BE2C (cell line): Measurements from ENCODE around the gene HES3. TPM values are rescaled to one million over a fixed set of nuclear protein-coding genes. Genes with fewer than 3 reads are reported as not detected.

Experiments
- DNase-seq: peaks from one replicate; pipeline ENCODE4 v3.0.0-alpha.2; 2020
- H3K27me3 ChIP-seq: fragments of 250-450 bp; sonication (Bioruptor Pico); 2 replicates; pipeline ENCODE4 v1.5.1; 2020; ENCODE audit warnings: mild to moderate bottlenecking
- H3K36me3 ChIP-seq: fragments of 250-450 bp; sonication (Bioruptor Pico); 2 replicates; pipeline ENCODE4 v1.5.1; 2020; ENCODE audit warnings: mild to moderate bottlenecking
- H3K4me1 ChIP-seq: fragments of 250-450 bp; sonication (Bioruptor Pico); 2 replicates; pipeline ENCODE4 v1.5.1; 2020
- H3K4me3 ChIP-seq: 2 replicates; pipeline ENCODE4 v1.5.1; 2011; ENCODE audit warnings: low read depth, low read length
- H3K9me3 ChIP-seq: fragments of 250-450 bp; sonication (Bioruptor Pico); 2 replicates; pipeline ENCODE4 v1.5.1; 2020
- CTCF ChIP-seq: IDR thresholded peaks from 2 replicates; pipeline ENCODE4 v1.5.1; 2012; ENCODE audit warnings: mild to moderate bottlenecking, low read depth, low read length
- polyA plus RNA-seq: library from polyadenylated mRNA; unstranded; fragments of >200 nt; gene quantifications from one replicate; pipeline ENCODE4 v1.2.1, GENCODE V29; 2012; ENCODE audit warnings: low read depth, missing spikeins; ENCODE audit not compliant: insufficient read length, insufficient read depth

Gene HES3
- not detected for polyA plus RNA-seq

- Histone ChIP-seq H3K4me1 (no peaks in the 10 kb centered on the region), H3K27me3 (peaks cover 6% of the 10 kb centered on the region), H3K36me3 (no peaks in the 10 kb centered on the region), H3K4me3 (peak within 1 kb of the TSS; percentile 52; the same call in 1 of the 2 replicates), H3K9me3 (no peaks in the 10 kb centered on the region)
- TF ChIP-seq CTCF = no peak
- no peak for DNase-seq
Observed at GRCh38 chr1:6243993-6244392, at the start of gene HES3. Gene HES3 (plus strand): TSS chr1:6244179. CDS start chr1:6244366, 187 bp downstream.

- no peak for TF ChIP-seq CTCF
- no peaks in the 10 kb centered on the region for H3K4me1 ChIP-seq
- H3K36me3 ChIP-seq = peaks cover 49% of the 10 kb centered on the region
Observed at GRCh38 chr1:6197746-6198427, 46.1 kb upstream of the HES3 start.

GRCh38 chr1:6198646-6199297 lies 45.2 kb upstream of the HES3 start:
- TF ChIP-seq CTCF = no peak
- Histone ChIP-seq H3K4me1 (no peaks in the 10 kb centered on the region), H3K9me3 (no peaks in the 10 kb centered on the region), H3K27me3 (no peaks in the 10 kb centered on the region), H3K4me3 (peak overlapping the region; percentile 93), H3K36me3 (peaks cover 40% of the 10 kb centered on the region)
- no peak for DNase-seq

More at GRCh38 chr1:6197746-6198427, 46.1 kb upstream of the HES3 start:
- H3K9me3 ChIP-seq = no peaks in the 10 kb centered on the region
- no peak for DNase-seq
- H3K4me3 ChIP-seq = peak overlapping the region; percentile 93
- no peaks in the 10 kb centered on the region for H3K27me3 ChIP-seq

- no peaks in the 10 kb centered on the region for H3K4me1 ChIP-seq
- TF ChIP-seq CTCF = no peak
- peak; percentile 93 for DNase-seq
- H3K9me3 ChIP-seq = no peaks in the 10 kb centered on the region
- H3K4me3 ChIP-seq = peak within 1 kb of the TSS; percentile 93
- H3K27me3 ChIP-seq = no peaks in the 10 kb centered on the region
- peaks cover 34% of the 10 kb centered on the region for H3K36me3 ChIP-seq
Observed at GRCh38 chr1:6199298-6200187, 44.4 kb upstream of the HES3 start, which contains the start of gene RPL22. Gene RPL22 (minus strand): TSS chr1:6199595. CDS start chr1:6199573, 22 bp downstream.

GRCh38 chr1:6200188-6200809 lies 43.7 kb upstream of the HES3 start:
- DNase-seq = no peak
- no peak for TF ChIP-seq CTCF
- peak overlapping the region; percentile 93 for H3K4me3 ChIP-seq
- H3K4me1 ChIP-seq = no peaks in the 10 kb centered on the region
- peaks cover 27% of the 10 kb centered on the region for H3K36me3 ChIP-seq
- no peaks in the 10 kb centered on the region for H3K9me3 ChIP-seq
- no peaks in the 10 kb centered on the region for H3K27me3 ChIP-seq
